Tibial nerve (tissue), 4 donors: ENCODE measurements around the gene ANAPC7. TPM values are rescaled to one million over a fixed set of nuclear protein-coding genes. Genes with fewer than 3 reads are reported as not detected.

ENCODE experiments used
- DNase-seq, 2 donors: peaks; one replicate each; pipeline ENCODE4 v3.0.0-alpha.2; 2019; ENCODE audit warnings: low spot score in 2 of 2
- H3K27ac ChIP-seq, 4 donors: fragments of 200-600 bp; sonication (generic) in 3 of 4; one replicate each; pipeline ENCODE4 v1.5.1; 2017 to 2019; ENCODE audit warnings: mild to moderate bottlenecking in 1 of 4
- H3K27me3 ChIP-seq, 2 donors: fragments of 200-600 bp; sonication (generic) in 1 of 2; one replicate each; pipeline versions ENCODE4 v1.5.1 to v1.6.0; 2017 to 2019
- H3K36me3 ChIP-seq, 3 donors: fragments of 200-600 bp; sonication (generic); one replicate each; pipeline ENCODE4 v1.5.1; 2018 to 2019
- H3K4me1 ChIP-seq, 4 donors: fragments of 200-600 bp; sonication (generic) in 3 of 4; one replicate each; pipeline ENCODE4 v1.5.1; 2017 to 2019
- H3K4me3 ChIP-seq, 4 donors: fragments of 200-600 bp; sonication (generic) in 3 of 4; one replicate each; pipeline ENCODE4 v1.5.1; 2017 to 2019; ENCODE audit warnings: mild to moderate bottlenecking in 1 of 4, moderate library complexity in 1 of 4
- H3K9me3 ChIP-seq, 4 donors: fragments of 200-600 bp; sonication (generic) in 3 of 4; one replicate each; pipeline ENCODE4 v1.5.1; 2017 to 2019
- CTCF ChIP-seq, 5 experiments: fragments of 200-600 bp in 3 of 5; fragments of 450-650 bp in 2 of 5; sonication (generic) in 3 of 5; IDR thresholded peaks; one replicate each; pipeline ENCODE4 v1.5.1; 2016 to 2019; ENCODE audit warnings: antibody characterized with exemption in 5 of 5, mild to moderate bottlenecking in 3 of 5, moderate library complexity in 2 of 5
- EP300 ChIP-seq, 2 donors: sonication (generic); formaldehyde crosslinking; IDR thresholded peaks; one replicate each; pipeline ENCODE4 v1.6.1; 2017; ENCODE audit warnings: antibody characterized with exemption in 2 of 2, mild to moderate bottlenecking in 1 of 2
- POLR2A ChIP-seq, 2 donors: fragments of 450-650 bp; IDR thresholded peaks; one replicate each; pipeline ENCODE4 v1.6.1; 2017; ENCODE audit warnings: antibody characterized with exemption in 2 of 2, mild to moderate bottlenecking in 2 of 2, moderate library complexity in 2 of 2
- WGBS, 2 donors: methylation state at CpG; one replicate each; pipeline ENCODE4 v1.1.5; 2018; 5-methylcytosine and 5-hydroxymethylcytosine counted together
- total RNA-seq, 4 donors: library from RNA; depleted of rRNA; stranded (reverse); fragments of >200 nt; gene quantifications; one replicate each; pipeline ENCODE4 v1.1.0, GENCODE V29; 2016

ANAPC7 gene
- total RNA-seq, 4 donors from 2014 or later = 26.3 to 46.7 (median 39.2) TPM

DNA sequence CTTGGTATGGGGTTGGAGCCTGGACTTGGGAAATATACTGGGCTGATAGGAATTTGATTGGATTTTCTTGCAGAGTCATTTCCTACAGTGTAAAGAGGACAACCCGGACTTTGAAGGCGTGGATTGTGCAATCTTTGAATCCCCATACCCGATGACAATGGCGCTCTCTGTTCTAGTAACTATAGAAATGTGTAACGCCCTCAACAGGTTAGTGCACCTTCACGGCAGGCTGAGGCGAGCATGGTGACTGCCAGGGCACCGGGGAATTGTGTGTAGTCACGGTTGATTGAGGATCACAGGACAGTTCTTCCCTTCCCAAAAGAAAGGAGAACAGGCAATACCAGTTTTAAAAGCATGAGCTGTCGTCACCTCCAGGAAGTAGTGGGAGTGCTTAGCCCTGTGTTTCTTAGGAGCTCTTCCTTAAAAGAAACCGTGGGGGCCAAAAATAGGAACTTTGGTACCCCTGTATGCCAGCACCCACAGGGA, 58.3 kb downstream of the ANAPC7 start:
- no peak for DNase-seq
- Histone ChIP-seq H3K4me3 (no peak overlapping the region), H3K27me3 (no peaks in the 10 kb centered on the region), H3K4me1 (no peaks in the 10 kb centered on the region), H3K27ac (no peak overlapping the region), H3K36me3 (peaks cover 4 to 100% (median 56%) of the 10 kb centered on the region in 3 donors), H3K9me3 (no peaks in the 10 kb centered on the region)
- TF ChIP-seq EP300 (IDR thresholded peaks at IDR 0.05) (peak in 1 of 2 donors; percentile 23), CTCF (IDR thresholded peaks at IDR 0.05) (no peak)
- 81 to 85% methylated on average over 11 of the region's 11 CpGs for WGBS, 2 donors

GRCh38 chr12:110344657-110345056, 58.9 kb downstream of the ANAPC7 start:
- TF ChIP-seq POLR2A (IDR thresholded peaks at IDR 0.05) (no peak), EP300 (IDR thresholded peaks at IDR 0.05) (no peak), CTCF (IDR thresholded peaks at IDR 0.05) (no peak)
- 96 to 97% methylated on average over 11 of the region's 11 CpGs for WGBS, 2 donors
- DNase-seq = no peak
- Histone ChIP-seq H3K9me3 (no peaks in the 10 kb centered on the region), H3K36me3 (peaks cover 4 to 100% (median 60%) of the 10 kb centered on the region in 3 donors), H3K27ac (no peak overlapping the region), H3K27me3 (no peaks in the 10 kb centered on the region), H3K4me1 (no peaks in the 10 kb centered on the region), H3K4me3 (no peak overlapping the region)

DNA sequence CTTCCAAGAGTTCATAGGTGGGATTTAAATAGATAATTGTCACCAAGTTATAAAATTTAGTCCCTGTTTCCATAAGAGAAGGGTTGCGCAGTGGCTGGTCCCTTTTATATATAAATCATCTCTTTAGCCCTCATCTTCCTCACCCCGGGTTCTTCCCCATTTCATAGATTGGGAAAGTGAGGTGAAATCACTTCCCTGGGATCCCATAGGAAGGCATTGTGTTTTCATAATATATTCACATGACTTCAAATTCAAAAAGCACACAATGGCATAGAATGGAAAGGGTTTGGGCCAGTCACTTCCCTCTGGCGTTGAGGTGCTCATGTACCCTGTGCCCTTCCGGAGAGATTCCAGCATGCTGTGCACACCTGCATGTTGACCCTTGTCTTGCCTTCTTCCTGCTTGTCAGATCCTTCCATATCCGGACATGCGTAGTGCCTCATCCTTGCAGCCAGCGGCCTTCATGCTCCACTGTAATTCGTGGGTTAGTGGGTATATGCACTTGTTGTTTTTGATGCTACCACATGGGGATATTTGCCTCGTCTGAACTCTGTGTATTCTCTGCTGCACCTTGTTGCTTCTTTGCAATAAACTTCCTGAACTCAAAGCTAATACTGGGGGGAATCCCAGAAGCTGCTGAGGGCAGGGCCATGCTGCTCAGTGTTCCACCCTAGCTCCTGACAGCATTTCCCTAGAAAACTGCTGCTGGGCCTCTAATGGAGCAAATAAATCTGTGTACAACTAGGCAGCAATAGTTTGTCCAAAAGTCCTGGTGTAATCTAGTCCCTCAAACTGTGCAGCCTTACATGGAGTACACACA, 59.6 kb downstream of the ANAPC7 start:
- no peak overlapping the region for H3K27ac ChIP-seq
- TF ChIP-seq POLR2A (IDR thresholded peaks at IDR 0.05) = no peak
- TF ChIP-seq EP300 (IDR thresholded peaks at IDR 0.05) = no peak
- TF ChIP-seq CTCF (IDR thresholded peaks at IDR 0.05) = no peak

DNA sequence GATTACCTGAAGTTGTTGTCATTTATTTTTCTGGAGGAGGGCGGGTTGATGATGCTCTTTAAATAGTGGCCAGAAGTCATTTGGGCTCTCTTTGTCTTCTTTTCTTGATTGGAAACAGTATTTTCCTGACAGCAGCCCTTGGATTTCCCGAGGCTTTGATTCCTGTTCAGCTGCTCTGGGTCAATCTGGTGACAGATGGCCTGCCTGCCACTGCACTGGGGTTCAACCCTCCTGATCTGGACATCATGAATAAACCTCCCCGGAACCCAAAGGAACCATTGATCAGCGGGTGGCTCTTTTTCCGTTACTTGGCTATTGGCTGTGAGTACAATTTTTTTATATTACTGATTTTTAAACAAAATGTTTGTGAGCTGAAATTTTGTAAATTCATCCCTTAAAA, 60.4 kb downstream of the ANAPC7 start:
- Histone ChIP-seq H3K4me1 (peaks cover 0 to 6% (median 0%) of the 10 kb centered on the region in 4 donors), H3K27ac (no peak overlapping the region), H3K9me3 (no peaks in the 10 kb centered on the region), H3K4me3 (no peak overlapping the region), H3K27me3 (no peaks in the 10 kb centered on the region), H3K36me3 (peaks cover 4 to 100% (median 60%) of the 10 kb centered on the region in 3 donors)
- 88% methylated on average over 5 of the region's 5 CpGs for WGBS, 2 donors
- DNase-seq = no peak
- TF ChIP-seq POLR2A (IDR thresholded peaks at IDR 0.05) = no peak
- TF ChIP-seq CTCF (IDR thresholded peaks at IDR 0.05) = no peak
- TF ChIP-seq EP300 (IDR thresholded peaks at IDR 0.05) = no peak

More for the DNA sequence above, 59.6 kb downstream of the ANAPC7 start:
- 83 to 85% methylated on average over 9 of the region's 9 CpGs for WGBS, 2 donors
- H3K4me1 ChIP-seq = peaks cover 0 to 6% (median 0%) of the 10 kb centered on the region in 4 donors
- DNase-seq = no peak
- H3K27me3 ChIP-seq = no peaks in the 10 kb centered on the region
- no peak overlapping the region for H3K4me3 ChIP-seq
- peaks cover 4 to 100% (median 60%) of the 10 kb centered on the region in 3 donors for H3K36me3 ChIP-seq
- H3K9me3 ChIP-seq = no peaks in the 10 kb centered on the region

- Histone ChIP-seq H3K27me3 (no peaks in the 10 kb centered on the region), H3K27ac (no peak overlapping the region), H3K9me3 (no peaks in the 10 kb centered on the region), H3K4me3 (no peak overlapping the region), H3K4me1 (peaks cover 0 to 6% (median 0%) of the 10 kb centered on the region in 4 donors), H3K36me3 (peaks cover 4 to 100% (median 63%) of the 10 kb centered on the region in 3 donors)
- 93% methylated on average over 15 of the region's 15 CpGs for WGBS, 2 donors
- DNase-seq = no peak
- TF ChIP-seq CTCF (IDR thresholded peaks at IDR 0.05) (no peak), POLR2A (IDR thresholded peaks at IDR 0.05) (no peak), EP300 (IDR thresholded peaks at IDR 0.05) (no peak)
Measured at GRCh38 chr12:110342157-110342556, 61.4 kb downstream of the ANAPC7 start.
